Measurements from ENCODE around the gene AMDHD2. TPM values are rescaled to one million over a fixed set of nuclear protein-coding genes. Genes with fewer than 3 reads are reported as not detected.
"Not testable (repeated sequence)": the region's sequence is repeated elsewhere in the genome, so short reads cannot be mapped to it uniquely, and the experiment has no call there.

AMDHD2 gene
- total RNA-seq, 3 donors from 2014 or later: 27.9 to 57.0 (median 28.2) TPM

- H3K27me3 ChIP-seq; H3K4me1 ChIP-seq; H3K36me3 ChIP-seq; H3K27ac ChIP-seq; intact Hi-C loops (cut with DNase I; ENCODE audit: low total_unique reads); H3K4me3 ChIP-seq; DNase-seq (ENCODE audit: low spot score in 2 of 2); H3K9me3 ChIP-seq: not testable (repeated sequence)
Observed at GRCh38 chr16:2580143-2580542, 60.0 kb downstream of the AMDHD2 start.

DNA sequence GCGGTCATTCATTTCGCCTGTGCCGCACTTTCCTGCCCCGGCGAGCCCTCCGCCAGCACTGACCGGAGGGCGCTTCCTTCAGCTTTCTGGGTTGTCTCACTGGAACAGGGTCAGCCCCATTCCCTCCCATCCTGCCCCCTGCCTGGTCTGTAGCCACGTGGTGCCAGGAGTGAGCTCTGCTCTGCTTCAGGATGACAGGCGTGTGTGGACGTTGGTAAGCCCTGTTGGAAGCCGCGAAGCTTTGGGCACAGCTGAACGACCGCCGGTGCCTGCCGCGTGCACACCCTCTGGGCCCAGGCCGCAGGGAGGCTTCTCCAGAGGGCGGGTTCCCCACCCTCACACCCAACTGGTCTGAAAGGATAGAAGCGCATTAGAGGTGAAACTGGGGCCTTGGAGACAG, 60.6 kb downstream of the AMDHD2 start:
- H3K27me3 ChIP-seq; intact Hi-C loops (cut with DNase I; ENCODE audit: low total_unique reads); H3K9me3 ChIP-seq; H3K4me1 ChIP-seq; DNase-seq (ENCODE audit: low spot score in 2 of 2); H3K27ac ChIP-seq; H3K4me3 ChIP-seq; H3K36me3 ChIP-seq: not testable (repeated sequence)

Other genes starting within 250 kb of the AMDHD2 start
- 1 to 10 TPM; 6.2 to 7.8 (median 6.3) TPM for gene ABCA3, start 179.6 kb upstream of the AMDHD2 start, total RNA-seq
- gene CCNF, start 90.9 kb upstream of the AMDHD2 start, total RNA-seq: 1 to 10 TPM; 1.6 to 2.9 (median 2.7) TPM
- 1 to 10 TPM in 1 of 3 donors, under 1 TPM in 1, not detected in 1; 0.98 to 1.0 TPM for gene TEDC2, start 60.3 kb upstream of the AMDHD2 start, total RNA-seq
- not detected for gene NTN3, start 49.1 kb upstream of the AMDHD2 start, total RNA-seq
- gene TBC1D24, start 45.2 kb upstream of the AMDHD2 start, total RNA-seq: 10 to 100 TPM in 2 of 3 donors, 1 to 10 TPM in 1; 8.8 to 22.0 (median 16.7) TPM
- gene ATP6V0C, start 6.4 kb upstream of the AMDHD2 start, total RNA-seq: 10 to 100 TPM; 27.5 to 70.2 (median 45.4) TPM
- 1 to 10 TPM in 2 of 3 donors, not detected in 1; 2.3 to 2.6 TPM for gene CEMP1, start 11.0 kb downstream of the AMDHD2 start, total RNA-seq
- gene PDPK1, start 17.6 kb downstream of the AMDHD2 start, total RNA-seq: 10 to 100 TPM; 28.8 to 32.8 (median 29.4) TPM
- gene KCTD5, start 162.2 kb downstream of the AMDHD2 start, total RNA-seq: 10 to 100 TPM in 2 of 3 donors, 1 to 10 TPM in 1; 8.6 to 19.6 (median 18.4) TPM
- under 1 TPM in 1 of 3 donors, not detected in 2; 0.29 TPM for gene PRSS27, start 199.9 kb downstream of the AMDHD2 start, total RNA-seq
- 100 to 1,000 TPM; 229 to 416 (median 388) TPM for gene SRRM2, start 232.3 kb downstream of the AMDHD2 start, total RNA-seq

All from breast epithelium (tissue), 4 donors.